GM21576 (cell line): Measurements from ENCODE around the gene BTBD6.

Experiments used
- ATAC-seq: cut with Tn5 transposase; IDR thresholded peaks from one replicate; pipeline ENCODE4 v1.9.1; 2021; ENCODE audit warnings: mild to moderate bottlenecking, moderate library complexity; ENCODE audit not compliant: unreplicated experiment

BTBD6 gene

DNA sequence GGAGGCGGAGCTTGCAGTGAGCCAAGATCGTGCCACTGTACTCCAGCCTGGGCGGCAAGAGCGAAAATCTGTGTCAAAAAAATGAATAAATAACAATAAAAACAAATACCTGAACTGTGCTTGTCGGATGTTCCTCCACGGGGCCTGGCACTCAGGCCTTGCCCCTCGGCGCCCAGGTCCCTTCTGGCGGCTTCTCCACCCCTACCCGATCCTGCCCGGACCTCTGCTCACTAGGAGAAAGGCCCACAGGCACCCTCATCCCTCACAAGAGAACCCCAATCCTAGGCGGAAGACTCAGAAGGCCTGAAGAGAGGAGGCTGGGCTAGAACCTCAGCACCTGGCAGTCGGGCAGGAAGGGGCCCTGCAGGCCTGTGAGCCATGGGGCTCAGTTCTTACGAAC, 21.0 kb upstream of the BTBD6 start:
- no peak for ATAC-seq

DNA sequence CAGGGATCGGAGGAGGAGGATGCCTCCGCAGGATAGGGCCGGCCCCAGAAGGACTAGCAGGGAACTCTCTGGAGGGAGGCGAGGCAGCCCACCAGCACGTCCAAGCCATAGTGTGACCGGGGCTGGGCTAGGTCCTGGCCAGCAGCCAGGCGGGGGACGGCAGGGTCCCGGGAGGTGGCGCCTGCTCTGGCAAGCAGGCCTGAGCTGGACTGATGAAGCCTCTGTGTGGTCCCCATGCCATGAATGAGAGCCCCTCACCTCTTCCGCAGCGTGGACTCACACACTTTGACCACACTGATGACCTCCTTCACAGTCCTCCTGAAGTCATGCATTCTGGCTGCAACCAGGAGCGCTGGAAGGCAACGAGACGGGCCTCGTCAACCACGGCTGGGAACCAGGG, 19.8 kb upstream of the BTBD6 start:
- ATAC-seq, result no peak

DNA sequence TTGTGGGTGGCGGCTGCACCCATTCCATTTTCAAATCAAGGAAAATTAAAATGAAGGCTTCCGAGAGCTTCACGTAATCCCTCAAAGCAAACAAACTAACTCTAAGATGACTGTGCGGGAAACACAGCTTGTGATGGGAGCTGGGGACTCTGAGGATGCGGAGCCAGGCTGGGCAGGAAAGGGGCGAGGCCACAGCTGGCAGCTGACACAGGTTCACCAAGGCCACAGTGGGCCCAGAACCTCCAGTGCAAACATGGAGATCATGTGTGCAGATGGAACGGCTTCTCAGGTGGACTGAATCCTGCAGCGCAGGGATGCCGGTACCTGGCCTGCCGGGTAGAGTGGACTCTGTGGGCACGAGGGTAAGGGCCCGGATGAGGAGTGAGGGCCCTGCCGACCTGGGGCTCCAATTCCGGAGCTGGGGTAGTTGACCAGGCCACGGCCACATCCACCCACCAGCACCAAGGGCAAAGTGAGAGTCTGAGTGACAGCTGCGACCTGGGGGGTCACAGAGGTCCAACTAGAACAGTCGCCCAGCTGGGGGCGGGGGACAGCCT, 19.2 kb upstream of the BTBD6 start:
- no peak for ATAC-seq

DNA sequence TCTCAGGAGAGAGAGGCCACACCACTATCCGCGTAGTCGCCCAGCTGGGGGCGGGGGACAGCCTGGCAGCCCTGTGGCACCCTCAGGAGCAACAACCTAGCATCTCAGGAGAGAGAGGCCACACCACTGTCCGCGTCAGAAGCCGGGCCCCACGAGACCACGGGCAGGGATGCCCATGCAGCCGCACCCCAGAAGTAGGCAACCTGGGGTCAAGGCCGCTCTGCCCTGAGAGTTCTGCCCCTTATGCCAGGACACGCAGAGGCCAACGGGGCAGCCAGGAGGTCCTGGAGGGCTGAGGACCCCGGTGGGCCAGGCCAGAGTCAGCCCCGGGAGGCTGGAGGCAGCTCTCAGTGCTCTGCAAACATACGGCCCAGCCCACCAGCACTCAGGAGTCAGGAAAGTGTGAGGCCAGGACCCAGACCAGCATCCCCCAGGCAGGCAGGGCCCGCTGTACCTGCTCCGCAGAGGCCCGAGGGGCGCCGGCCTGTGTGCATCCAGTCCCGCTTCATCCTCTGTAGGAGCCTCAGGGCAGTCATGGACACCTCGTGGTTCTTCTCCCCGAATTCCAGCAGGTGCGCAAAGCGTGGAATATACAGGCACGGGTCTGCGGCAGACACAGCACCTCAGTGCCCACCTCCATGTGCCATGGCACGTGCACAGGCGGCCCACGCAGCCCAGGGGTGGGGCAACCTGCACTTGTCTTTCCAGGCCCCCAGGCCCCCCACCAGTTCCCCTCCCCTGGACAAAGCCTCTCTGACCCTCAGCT, 7.3 kb upstream of the BTBD6 start:
- no peak for ATAC-seq

DNA sequence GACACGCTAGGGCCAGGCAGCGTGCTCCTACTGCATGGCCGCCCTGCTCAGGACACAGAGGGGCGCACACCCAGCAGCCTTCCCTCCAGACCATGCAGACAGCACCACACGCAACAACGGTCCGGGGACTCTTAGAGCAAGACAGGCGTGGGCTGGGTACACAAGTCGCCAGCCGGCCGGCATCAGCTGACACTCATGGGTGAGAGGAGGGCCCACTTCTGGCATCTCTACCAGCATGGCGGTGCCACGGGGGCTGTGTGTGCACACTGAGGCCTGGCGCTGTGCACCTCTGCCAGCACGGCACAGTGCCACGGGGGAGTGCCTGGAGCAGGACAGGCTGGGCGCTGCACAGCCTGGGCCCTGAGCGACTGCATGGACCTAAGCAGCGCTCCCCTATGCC, 6.7 kb upstream of the BTBD6 start:
- ATAC-seq, result no peak

DNA sequence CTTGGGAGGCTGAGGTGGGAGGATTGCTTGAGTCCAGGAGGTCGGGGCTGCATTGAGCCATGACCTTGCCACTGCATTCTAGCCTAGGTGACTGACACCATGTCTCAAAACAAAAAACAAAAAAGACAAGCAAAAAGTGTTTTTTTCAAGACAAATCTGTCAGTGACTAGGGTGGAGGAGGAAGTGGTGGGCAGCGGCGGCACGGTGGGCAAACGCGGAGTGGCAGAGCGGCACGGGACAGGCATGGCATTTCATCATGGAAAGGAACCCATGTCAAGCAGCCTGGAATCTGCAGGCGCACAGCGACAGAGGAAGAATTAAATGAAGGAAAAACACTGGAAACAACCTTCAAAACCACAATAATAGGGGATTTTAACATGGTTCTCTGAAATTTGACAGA, 4.0 kb upstream of the BTBD6 start:
- ATAC-seq, result no peak

DNA sequence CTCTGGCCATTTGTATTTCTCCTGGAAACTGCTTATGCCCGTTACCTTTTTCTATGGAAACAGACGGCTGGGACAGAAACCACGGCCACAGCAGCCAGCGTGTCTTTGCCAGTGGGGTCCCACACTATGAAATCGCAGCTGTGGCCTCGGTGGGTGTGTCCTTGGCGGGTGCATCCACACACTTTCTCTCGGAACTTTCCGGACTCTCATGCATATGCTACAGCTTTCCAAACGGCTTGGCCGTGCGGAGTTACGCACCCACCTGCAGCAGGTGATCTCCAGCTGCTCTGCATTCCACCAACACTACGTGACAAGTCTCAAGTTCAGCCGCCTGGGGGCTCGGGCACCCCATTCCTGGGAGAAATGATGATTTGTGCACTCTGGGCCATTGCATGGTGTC, 1.3 kb upstream of the BTBD6 start:
- no peak for ATAC-seq

DNA sequence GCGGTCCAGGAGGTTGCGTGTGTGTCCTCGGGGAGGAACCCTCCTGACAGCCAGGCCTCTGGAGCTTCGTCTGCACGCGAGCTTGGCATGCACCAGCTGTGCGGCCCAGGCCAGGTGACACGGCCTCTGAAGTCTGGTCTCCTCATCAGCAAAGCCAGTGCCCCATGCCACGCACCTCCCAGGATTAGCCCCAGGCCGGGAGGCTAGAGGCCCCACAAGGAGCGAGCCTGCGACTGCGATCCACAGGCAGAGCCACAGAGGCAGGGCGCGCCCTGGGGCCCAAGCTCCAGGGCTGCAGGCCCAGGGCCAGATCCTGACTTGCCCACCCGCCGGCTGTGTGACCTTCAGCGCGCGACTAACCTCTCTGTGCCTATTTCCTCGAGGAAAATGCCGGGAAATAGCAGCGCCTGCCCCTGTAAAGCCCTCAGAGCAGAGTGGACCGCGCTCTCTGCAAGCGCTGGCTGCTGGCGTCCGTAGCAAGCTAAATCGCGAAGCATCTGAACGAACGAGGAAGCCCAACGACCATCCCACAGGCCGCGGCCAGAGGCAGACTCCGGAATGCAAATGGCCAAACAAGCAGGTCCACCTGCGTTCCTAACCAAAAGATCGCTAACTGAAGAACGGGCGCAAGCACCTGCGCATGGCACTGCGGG, 492 bp upstream of the BTBD6 start:
- ATAC-seq, result no peak

DNA sequence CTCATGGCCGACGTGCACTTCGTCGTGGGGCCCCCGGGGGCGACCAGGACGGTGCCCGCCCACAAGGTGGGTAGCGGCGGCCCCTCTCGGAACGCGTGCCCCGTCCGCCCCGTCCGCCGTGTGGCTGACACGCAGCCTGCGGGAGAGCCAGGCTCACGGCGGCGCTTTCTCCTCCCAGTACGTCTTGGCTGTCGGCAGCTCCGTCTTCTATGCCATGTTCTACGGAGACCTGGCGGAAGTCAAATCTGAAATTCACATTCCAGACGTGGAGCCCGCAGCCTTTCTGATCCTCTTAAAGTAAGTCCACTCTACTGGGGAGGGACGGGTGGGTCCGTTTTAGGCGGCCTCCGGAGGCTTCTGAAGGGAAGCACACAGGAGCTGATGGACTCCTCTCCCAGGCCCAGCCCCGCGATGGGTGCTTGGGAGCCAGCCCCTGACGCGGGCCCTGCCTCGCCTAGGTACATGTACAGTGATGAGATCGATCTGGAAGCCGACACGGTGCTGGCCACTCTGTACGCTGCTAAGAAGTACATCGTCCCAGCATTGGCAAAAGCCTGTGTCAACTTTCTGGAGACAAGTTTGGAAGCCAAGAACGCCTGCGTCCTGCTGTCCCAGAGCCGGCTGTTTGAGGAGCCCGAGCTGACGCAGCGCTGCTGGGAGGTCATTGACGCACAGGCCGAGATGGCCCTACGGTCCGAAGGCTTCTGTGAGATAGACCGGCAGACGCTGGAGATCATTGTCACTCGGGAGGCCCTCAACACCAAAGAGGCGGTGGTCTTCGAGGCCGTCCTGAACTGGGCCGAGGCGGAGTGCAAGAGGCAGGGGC, 1.1 kb downstream of the BTBD6 start:
- ATAC-seq, result no peak

DNA sequence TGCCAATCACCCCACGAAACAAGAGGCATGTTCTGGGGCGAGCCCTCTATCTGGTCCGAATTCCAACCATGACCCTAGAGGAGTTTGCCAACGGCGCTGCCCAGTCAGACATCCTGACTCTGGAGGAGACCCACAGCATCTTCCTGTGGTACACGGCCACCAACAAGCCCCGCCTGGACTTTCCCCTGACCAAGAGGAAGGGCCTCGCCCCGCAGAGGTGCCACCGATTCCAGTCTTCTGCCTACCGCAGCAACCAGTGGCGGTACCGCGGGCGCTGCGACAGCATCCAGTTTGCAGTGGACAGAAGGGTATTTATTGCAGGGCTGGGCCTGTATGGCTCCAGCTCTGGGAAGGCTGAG, 1.7 kb downstream of the BTBD6 start:
- ATAC-seq, result no peak

DNA sequence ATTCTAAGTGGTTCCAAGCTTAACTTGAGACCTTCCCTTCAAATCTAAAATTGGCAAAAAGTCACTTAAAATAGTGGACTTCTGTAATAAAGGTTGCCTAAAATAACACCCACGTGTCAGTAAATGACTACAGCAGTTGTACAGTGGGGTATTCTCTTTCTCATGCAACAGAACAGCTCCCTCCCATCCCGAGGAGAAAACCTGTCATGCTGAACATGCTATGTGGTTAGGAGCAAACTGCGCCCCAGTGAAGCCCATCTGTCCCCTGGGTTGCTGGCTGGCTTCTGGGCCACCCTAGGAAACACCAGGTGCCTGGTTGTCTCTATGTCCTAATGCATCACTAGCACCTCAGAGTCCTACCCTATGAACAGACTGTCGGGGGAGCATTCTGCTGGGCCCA, 2.7 kb downstream of the BTBD6 start:
- ATAC-seq, result no peak

DNA sequence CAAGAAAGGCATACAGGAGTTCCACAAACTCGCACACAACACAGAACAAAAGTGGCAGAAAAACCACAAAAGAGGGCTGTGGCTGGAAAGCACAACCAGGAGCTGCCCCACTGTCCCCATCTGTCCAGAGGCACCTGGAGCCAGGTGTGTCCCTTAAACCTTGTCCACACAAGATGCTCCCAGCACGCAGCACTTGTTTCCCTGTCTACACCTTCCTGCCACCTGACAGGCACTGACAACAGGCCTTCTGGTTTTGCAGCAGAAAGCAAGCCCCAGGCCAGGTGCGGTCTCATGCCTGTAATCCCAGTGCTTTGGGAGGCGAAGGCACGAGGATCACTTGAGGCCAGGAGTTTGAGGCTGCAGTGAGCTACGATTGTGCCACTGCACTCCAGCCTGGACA, 3.6 kb downstream of the BTBD6 start:
- ATAC-seq, result no peak

DNA sequence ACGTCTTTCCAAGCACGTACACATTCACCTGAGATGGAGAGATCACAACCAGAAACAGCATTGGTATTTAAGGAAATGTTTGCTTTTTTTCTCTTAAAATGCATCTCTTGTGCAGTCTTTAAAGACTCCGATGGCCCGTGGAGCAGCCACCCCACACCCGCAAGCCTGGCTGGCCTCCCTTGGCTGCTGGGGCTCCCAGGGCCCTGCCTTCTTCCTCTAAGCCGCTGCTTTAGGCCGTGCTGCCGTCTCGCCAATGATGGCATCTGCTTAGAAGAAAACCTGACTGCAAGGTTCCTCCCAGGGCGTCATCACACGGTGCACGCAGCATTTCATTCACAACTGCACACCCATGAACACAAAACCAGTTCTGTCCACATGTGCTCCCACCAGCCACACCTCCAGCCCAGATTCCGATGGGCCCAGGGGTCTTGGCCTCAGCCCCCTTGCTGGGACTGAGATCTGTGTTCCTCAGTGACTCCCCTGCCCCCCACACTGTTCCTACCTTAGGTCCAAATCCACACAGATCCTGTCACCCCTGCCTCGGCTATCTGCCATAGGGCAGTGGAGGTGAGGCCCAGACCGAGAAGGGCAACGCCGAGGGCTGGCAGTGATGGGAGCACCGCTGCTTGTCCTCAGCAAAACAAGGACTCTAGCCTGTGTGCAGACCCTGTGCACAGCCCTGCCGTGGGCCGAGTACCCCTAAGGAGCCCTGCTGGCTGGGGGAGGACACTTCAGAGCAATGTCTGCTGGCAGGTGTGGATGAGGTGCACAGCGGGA, 4.4 kb downstream of the BTBD6 start:
- ATAC-seq, result no peak

DNA sequence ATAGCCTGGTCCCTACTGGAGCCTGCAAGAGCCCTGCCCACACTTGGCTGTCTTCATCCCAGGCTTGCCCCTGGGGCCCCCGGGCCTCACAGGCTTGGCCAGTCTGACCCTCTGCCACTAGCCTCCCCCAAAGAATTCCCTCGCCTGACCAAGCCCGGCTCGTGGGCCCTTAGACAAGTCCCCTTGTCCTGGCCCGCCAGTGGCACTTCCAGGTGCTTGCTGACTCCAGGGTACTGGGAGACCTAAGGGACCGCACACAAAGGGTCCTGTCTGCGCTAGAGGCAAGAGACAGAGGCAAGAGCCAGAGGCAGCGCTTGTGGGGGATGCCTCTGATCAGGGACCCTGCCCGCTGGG, 5.0 kb downstream of the BTBD6 start:
- ATAC-seq, result no peak

DNA sequence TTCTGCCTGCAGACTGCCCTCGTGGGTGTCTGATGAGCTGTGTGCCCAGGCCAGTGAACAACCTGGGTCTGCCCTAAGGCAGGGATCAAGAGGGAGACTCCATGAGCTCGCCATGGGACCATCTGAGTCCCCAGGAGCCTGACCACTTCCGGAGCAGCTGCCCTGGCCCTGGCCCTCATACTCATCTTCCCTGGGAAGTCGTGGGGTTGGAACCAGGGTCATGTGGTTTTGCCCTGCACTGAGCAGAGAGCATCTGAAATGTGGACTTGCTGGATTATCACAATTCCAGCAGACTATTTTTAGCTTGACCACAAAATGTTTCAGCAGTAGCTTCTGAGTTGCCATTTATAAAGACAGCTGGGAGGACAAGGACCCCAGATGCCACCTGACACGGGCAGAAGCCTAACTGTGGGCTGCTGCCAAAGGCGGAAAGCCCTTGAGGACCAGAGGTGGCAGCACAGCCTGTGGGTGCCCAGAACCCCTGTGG, 6.7 kb downstream of the BTBD6 start:
- no peak for ATAC-seq

DNA sequence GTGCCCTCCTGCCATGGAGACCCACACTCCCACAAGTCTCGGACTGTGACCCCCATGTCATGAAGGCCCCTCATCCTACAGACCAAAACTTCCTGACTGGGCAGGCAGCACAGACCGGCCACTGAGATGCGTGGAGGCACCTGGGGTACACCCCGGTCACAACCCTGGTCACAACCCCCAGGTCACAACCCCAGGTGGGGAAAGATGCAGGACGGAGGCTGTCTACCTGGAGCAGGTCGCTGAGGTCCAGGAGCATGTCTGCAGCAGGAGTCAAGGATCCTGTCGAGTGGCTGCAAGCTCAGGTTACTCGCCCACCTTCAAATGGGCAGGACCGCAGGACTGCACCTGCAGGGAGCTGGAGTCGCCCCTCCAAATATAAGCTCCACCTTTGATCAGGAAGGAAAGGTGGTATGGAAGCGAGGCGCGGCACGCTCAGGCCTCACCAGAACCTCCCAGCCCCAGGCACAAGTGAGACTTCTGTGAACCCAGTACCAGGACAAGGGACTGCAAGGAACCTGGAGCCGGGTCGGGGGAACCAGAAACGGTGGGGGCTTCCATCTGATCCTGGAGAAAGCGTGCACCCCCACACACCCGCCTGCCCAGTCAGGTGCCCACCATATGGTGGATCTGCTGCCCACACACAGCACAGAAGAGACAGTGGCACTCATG, 8.1 kb downstream of the BTBD6 start:
- ATAC-seq, result no peak

DNA sequence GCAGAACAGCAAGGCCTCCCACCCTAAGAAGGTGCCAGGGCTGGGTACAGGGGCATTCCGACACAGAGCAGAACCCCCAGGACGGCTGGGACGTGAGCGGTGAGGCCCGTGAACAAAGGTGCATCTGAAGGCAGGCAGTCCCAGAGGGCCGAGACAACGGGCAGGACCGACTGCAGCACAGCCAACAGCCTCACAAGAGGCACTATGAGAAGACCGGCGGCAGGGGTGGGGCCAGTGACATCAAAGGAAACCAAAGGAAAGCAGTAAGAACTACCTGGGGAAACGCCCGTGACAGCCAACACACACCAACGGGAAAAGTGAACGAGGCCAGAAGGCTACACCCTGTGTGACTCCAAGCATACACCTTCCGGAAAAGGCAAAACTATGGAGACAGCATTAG, 9.1 kb downstream of the BTBD6 start:
- no peak for ATAC-seq

DNA sequence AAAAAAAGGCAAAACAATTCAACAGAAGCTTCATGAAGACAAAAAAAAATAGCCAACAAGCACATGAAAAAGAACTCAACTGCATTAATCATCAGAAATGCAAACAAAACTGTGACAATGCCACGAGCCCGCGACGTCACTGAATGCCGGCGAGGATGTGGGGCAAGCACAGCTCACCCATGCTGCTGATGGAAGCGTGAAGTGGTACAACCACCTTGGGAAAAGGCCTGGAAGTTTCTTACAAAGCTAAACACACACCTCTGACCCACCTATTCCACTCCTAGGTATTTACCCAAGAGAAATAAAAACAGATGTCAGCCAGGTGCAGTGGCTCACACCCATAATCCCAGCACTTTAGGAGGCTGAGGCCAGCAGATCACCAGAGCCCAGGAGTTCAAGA, 10.5 kb downstream of the BTBD6 start:
- no peak for ATAC-seq

DNA sequence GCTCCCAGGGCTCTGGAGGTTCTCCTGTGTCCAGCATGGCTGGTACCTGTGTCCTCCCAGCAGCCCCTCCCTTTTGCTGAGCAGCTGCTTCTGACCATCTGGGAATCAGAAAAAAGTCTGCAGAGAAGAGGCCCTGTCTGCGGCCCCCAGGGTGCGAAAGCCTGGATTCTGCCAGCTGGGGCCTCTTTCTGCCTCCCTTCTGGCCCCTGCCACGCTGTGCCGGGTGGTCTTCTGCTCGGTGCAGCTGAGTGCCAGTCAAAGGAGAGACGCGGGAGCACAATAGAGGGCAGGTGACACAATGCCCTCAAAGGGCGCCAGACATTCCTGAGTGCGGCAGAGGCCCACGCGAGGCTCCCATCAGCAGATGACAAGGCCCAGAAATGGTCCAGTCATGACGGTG, 12.6 kb downstream of the BTBD6 start:
- no peak for ATAC-seq

DNA sequence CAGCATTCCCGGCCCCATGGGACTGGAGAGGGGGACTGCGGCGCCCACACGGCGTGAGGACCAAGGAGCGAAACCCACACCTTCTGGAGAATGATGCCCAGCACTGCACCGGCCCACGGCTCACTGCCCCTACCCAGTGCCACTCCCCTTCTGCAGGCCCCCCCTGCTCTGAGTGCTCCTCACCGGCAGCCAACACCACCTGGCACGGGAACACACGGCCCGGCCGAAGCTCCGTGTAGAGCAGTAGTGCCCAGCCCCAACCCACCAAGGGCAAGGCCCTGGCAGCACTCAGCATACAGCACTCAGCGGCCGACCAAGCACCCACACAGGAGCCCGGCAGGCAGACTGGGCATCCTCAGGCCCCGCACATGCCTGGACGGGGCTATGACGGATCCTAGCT, 13.4 kb downstream of the BTBD6 start:
- ATAC-seq, result no peak
